GM12878 (cell line): ENCODE data around the gene PRKCE. TPM values are rescaled to one million over a fixed set of nuclear protein-coding genes. Genes with fewer than 3 reads are reported as not detected.

Experiments used
- ATAC-seq: fragments of 200-7000 bp; cut with Tn5 transposase; 3 replicates; pipeline ENCODE4 v1.9.1; 2020; ENCODE audit warnings: mild to moderate bottlenecking, moderate library complexity
- BruUV-seq: library from RNA; stranded (reverse); fragments of 400-500 nt; replicated peaks from 2 replicates; lab custom pipeline; 2021; lab: Mats Ljungman, UMichigan
- CTCF ChIA-PET: fragments of 300-600 bp; sonication (Branson Sonifier 250); formaldehyde crosslinking; extraction: SDS; loops from one replicate; lab custom pipeline; 2021; ENCODE audit warnings: inconsistent platforms; lab: Yijun Ruan, JAX
- POLR2A ChIA-PET: fragments of 350-600 bp; formaldehyde crosslinking; extraction: SDS; loops from one replicate; lab custom pipeline; 2021; ENCODE audit warnings: inconsistent platforms; lab: Charles Lee
- RAD21 ChIA-PET: fragments of 300-600 bp; sonication (Branson Sonifier 250); formaldehyde crosslinking; loops from one replicate; lab custom pipeline; 2023; ENCODE audit warnings: antibody characterized with exemption; ENCODE audit not compliant: unreplicated experiment; lab: Charles Lee
- SMC1A ChIA-PET: fragments of 300-600 bp; sonication (Branson Sonifier 250); formaldehyde crosslinking; loops from one replicate; lab custom pipeline; 2023; ENCODE audit not compliant: unreplicated experiment, uncharacterized antibody; lab: Charles Lee
- DNase-seq: peaks from one replicate; pipeline ENCODE4 v3.0.0-alpha.2; 2011; ENCODE audit warnings: low read depth, low spot score
- FAIRE-seq: peaks from 3 replicates; lab custom pipeline; 2011; peaks lifted over from hg19 to GRCh38; lab: Jason Lieb, UNC
- H2AFZ ChIP-seq: 2 replicates; pipeline ENCODE4 v1.6.0; 2011; ENCODE audit warnings: low read depth, low read length, control low read depth; ENCODE audit not compliant: control insufficient read depth
- H3K27ac ChIP-seq: 2 replicates; pipeline ENCODE4 v1.5.1; 2011; ENCODE audit warnings: control low read depth; ENCODE audit not compliant: control insufficient read depth, insufficient read depth
- H3K27me3 ChIP-seq, 2 experiments: replicated peaks in 1 of 2; 2 replicates each; pipeline versions ENCODE4 v1.6.0 to v1.6.1; 2011; ENCODE audit warnings: low read length in 1 of 2; ENCODE audit not compliant: control insufficient read depth in 2 of 2, insufficient read depth in 2 of 2
- H3K36me3 ChIP-seq, 2 experiments: 2 replicates each; pipeline ENCODE4 v1.5.1; 2011; ENCODE audit warnings: low read length in 1 of 2; ENCODE audit not compliant: control insufficient read depth in 2 of 2, insufficient read depth in 2 of 2
- H3K4me1 ChIP-seq: 2 replicates; pipeline ENCODE4 v1.6.1; 2011; ENCODE audit warnings: mild to moderate bottlenecking, low read length, moderate library complexity, mixed read lengths; ENCODE audit not compliant: control insufficient read depth, insufficient read depth
- H3K4me2 ChIP-seq: 2 replicates; pipeline ENCODE4 v1.6.0; 2011; ENCODE audit warnings: control low read depth; ENCODE audit not compliant: control insufficient read depth, insufficient read depth
- H3K4me3 ChIP-seq: fragments of 200-600 bp; sonication (generic); 2 replicates; pipeline ENCODE4 v1.5.1; 2016
- H3K79me2 ChIP-seq: 2 replicates; pipeline ENCODE4 v1.6.0; 2011; ENCODE audit warnings: low read length; ENCODE audit not compliant: control insufficient read depth, insufficient read depth
- H3K9ac ChIP-seq: 2 replicates; pipeline ENCODE4 v1.8.0; 2011; ENCODE audit warnings: low read length, control low read depth, mixed read lengths; ENCODE audit not compliant: control insufficient read depth, insufficient read depth
- H3K9me3 ChIP-seq: replicated peaks from 3 replicates; pipeline ENCODE4 v1.5.1; 2011; ENCODE audit warnings: mild to moderate bottlenecking, low read length; ENCODE audit not compliant: control insufficient read depth, insufficient read depth
- H4K20me1 ChIP-seq: 2 replicates; pipeline ENCODE4 v1.6.0; 2011; ENCODE audit not compliant: control insufficient read depth, insufficient read depth
- MXI1 ChIP-seq: fragments of 150-350 bp; IDR thresholded peaks from 2 replicates; pipeline ENCODE4 v1.6.1; 2011; ENCODE audit warnings: low read depth, mild to moderate bottlenecking, inconsistent platforms, low read length, improper control_type of control experiment
- NFYB ChIP-seq: IDR thresholded peaks from 2 replicates; pipeline ENCODE4 v1.6.1; 2011; ENCODE audit warnings: low read depth, mild to moderate bottlenecking, low read length, improper control_type of control experiment, moderate library complexity; ENCODE audit not compliant: insufficient read depth
- NR2C1 ChIP-seq: fragments of 450-650 bp; IDR thresholded peaks from 2 replicates; pipeline ENCODE4 v1.6.1; 2017; ENCODE audit warnings: antibody characterized with exemption, mild to moderate bottlenecking, moderate library complexity
- PML ChIP-seq: IDR thresholded peaks from 2 replicates; pipeline ENCODE4 v1.6.1; 2012; ENCODE audit warnings: low read length, inconsistent platforms
- SREBF2 ChIP-seq: IDR thresholded peaks from 2 replicates; pipeline ENCODE4 v1.6.1; 2012; ENCODE audit warnings: mild to moderate bottlenecking, low read length
- STAT1 ChIP-seq: fragments of 450-650 bp; conservative IDR thresholded peaks from 2 replicates; pipeline ENCODE4 v1.6.1; 2014; ENCODE audit warnings: antibody characterized with exemption, mild to moderate bottlenecking
- WGBS: methylation state at CpG from one replicate; pipeline ENCODE4 v1.1.6; 2016; ENCODE audit warnings: low lambda C conversion rate; ENCODE audit not compliant: insufficient replicate concordance, insufficient coverage; ENCODE audit errors: missing lambda C conversion rate; 5-methylcytosine and 5-hydroxymethylcytosine counted together
- in situ Hi-C: fragments of 300-500 bp; cut with MboI; formaldehyde crosslinking; loops from 9 replicates; pipeline ENCODE4 v1.14.3; 2018; ENCODE audit warnings: mixed read lengths
- intact Hi-C: fragments of 100-400 bp; cut with micrococcal nuclease; formaldehyde crosslinking; loops from one replicate; pipeline ENCODE4 v1.14.2; 2022; ENCODE audit not compliant: unreplicated experiment
- polyA plus RNA-seq, 11 experiments: library from polyadenylated mRNA; depleted of rRNA in 4 of 11; unstranded in 6 of 11; stranded (reverse) in 5 of 11; fragments of >200 nt; fragmentation: Nextera tagmentation in 4 of 11; fragmentation: Illumina TruSeq in 1 of 11; extraction: Ambion mirVana in 4 of 11; extraction: Trizol in 1 of 11; gene quantifications; 1 replicate in 1 of 11; 2 replicates in 10 of 11; pipeline versions ENCODE4 v1.2.1 to v1.2.3, GENCODE V29; 2011 to 2016; ENCODE audit warnings: inconsistent platforms in 2 of 11, missing spikeins in 2 of 11, low read depth in 1 of 11
- total RNA-seq, 4 experiments: library from RNA; depleted of rRNA in 3 of 4; stranded (reverse); fragments of >200 nt in 3 of 4; fragmentation: Illumina TruSeq in 1 of 4; extraction: Trizol in 1 of 4; gene quantifications; 2 replicates each; pipeline versions ENCODE4 v1.2.1 to v1.2.3, GENCODE V29; 2013 to 2021

Gene PRKCE
- total and polyA plus RNA-seq, 10 of the 15 experiments (the other 5 are each of a cell fraction or from before 2014, with no cell fraction given) = 2.6 to 28.2 (median 11.3) TPM

DNA sequence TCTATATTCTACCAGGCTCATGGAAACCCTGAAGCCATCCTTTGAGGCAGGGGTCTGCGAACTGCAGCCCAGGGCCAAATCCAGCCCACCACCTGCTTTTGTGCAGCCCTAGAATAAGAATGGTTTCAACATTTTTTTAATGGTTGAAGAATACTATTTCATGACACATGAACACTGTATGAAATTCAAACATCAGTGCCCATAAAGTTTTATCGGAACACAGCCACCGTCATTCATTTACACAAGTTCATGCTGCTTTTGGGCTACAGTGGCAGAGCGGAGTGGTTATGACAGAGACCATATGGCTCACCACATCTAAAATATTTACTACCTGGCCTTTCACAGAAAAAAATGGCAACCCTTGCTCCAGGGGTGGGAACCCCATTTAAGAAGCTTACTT, 521.6 kb downstream of the PRKCE start:
- Histone ChIP-seq H3K4me3 (no peak overlapping the region), H3K27me3 (no peaks in the 10 kb centered on the region), H3K27ac (no peak overlapping the region), H3K9ac (no peak overlapping the region), H3K4me2 (no peak overlapping the region), H4K20me1 (no peaks in the 10 kb centered on the region), H3K36me3 (no peaks in the 10 kb centered on the region), H2AFZ (no peak overlapping the region), H3K4me1 (no peaks in the 10 kb centered on the region), H3K9me3 (no peaks in the 10 kb centered on the region), H3K79me2 (no peaks in the 10 kb centered on the region)
- no peak for FAIRE-seq
- no peak for ATAC-seq
- WGBS = 82% methylated on average over 4 of the region's 4 CpGs
- RAD21 ChIA-PET = no interaction called here
- intact Hi-C loops = no loop called here
- TF ChIP-seq MXI1 (no peak), STAT1 (no peak), PML (no peak), SREBF2 (no peak)
- BruUV-seq = no TSS peak
- CTCF ChIA-PET = interaction anchor here (1.0 kb wide), 1 partner anchor 9 kb away, joined by 5 read pairs; no protein-coding TSS in a partner anchor
- in situ Hi-C loops = no loop called here
- POLR2A ChIA-PET = no interaction called here
- no peak for DNase-seq
- SMC1A ChIA-PET = interaction anchor here (1.1 kb wide), 1 partner anchor 57 kb away, joined by 4 read pairs; no protein-coding TSS in a partner anchor

DNA sequence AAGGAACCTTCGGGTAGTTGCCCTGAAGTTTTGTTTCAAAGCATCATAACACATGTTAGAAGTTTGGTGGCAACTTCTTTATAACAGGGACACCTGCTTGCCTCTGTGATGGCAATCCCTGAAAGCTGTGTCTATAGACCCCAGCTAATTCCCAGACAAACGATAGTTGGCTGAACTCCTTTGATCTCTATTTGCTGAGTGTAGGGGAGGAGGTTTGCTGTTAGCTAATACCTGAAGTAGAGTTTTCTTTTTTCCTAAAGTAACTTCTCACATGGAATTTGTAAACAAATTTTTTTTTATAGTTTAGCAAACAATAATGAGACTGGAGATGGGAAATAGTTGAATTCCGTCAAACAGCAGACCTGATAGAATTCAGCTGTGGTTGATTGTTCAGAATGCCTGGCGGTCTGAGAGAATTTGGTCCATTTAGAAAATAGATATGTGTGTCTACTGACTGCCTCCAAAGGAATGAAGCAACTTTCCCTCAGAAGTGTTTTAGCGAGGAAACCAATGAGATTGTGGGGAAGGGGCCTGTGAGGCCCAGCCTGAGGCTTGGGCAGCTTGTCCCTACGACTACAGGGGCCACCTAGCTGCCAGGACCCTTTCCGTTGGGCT, 522.3 kb downstream of the PRKCE start:
- 64% methylated on average over 7 of the region's 7 CpGs for WGBS
- in situ Hi-C loops = no loop called here
- no peak for FAIRE-seq

More for the DNA sequence above, 522.3 kb downstream of the PRKCE start:
- Histone ChIP-seq H3K27ac (no peak overlapping the region), H3K27me3 (no peaks in the 10 kb centered on the region), H3K79me2 (no peaks in the 10 kb centered on the region), H3K36me3 (no peaks in the 10 kb centered on the region), H4K20me1 (no peaks in the 10 kb centered on the region), H3K4me1 (no peaks in the 10 kb centered on the region), H3K4me3 (no peak overlapping the region), H3K4me2 (no peak overlapping the region), H3K9me3 (no peaks in the 10 kb centered on the region), H3K9ac (no peak overlapping the region), H2AFZ (no peak overlapping the region)
- DNase-seq (no peak), ATAC-seq (no peak)
- intact Hi-C loops = no loop called here
- no peak for TF ChIP-seq NR2C1
- no peak for TF ChIP-seq NFYB
- no TSS peak for BruUV-seq
- ChIA-PET SMC1A (interaction anchor here (1.1 kb wide), 1 partner anchor 56 kb away, joined by 4 read pairs; no protein-coding TSS in a partner anchor), RAD21 (interaction anchor here (0.5 kb wide), 1 partner anchor 286 kb away, joined by 3 read pairs; no protein-coding TSS in a partner anchor), POLR2A (no interaction called here), CTCF (interaction anchor here (1.0 kb wide), 1 partner anchor 10 kb away, joined by 5 read pairs; no protein-coding TSS in a partner anchor)
